HepG2 (cell line): ENCODE data around the gene EIF4E1B. TPM values are rescaled to one million over a fixed set of nuclear protein-coding genes. Genes with fewer than 3 reads are reported as not detected.

Experiments
- ATAC-seq: fragments of 200-7000 bp; cut with Tn5 transposase; 3 replicates; pipeline ENCODE4 v1.9.1; 2020; ENCODE audit warnings: mild to moderate bottlenecking, moderate library complexity
- BruUV-seq: library from RNA; stranded (reverse); fragments of 400-500 nt; replicated peaks from 2 replicates; lab custom pipeline; 2021; lab: Mats Ljungman, UMichigan
- CTCF ChIA-PET: fragments of 300-600 bp; formaldehyde crosslinking; extraction: SDS; loops from one replicate; lab custom pipeline; 2021; ENCODE audit warnings: low total read pairs, inconsistent platforms, low intra/inter-chr PET ratio; lab: Yijun Ruan, JAX
- POLR2A ChIA-PET: fragments of 350-600 bp; sonication (Branson Sonifier 250); formaldehyde crosslinking; loops from one replicate; lab custom pipeline; 2020; ENCODE audit warnings: antibody characterized with exemption, inconsistent platforms; lab: Yijun Ruan, JAX
- DNase-seq: peaks from one replicate; pipeline ENCODE4 v3.0.0-alpha.2; 2015; ENCODE audit warnings: low spot score
- FAIRE-seq: peaks from 3 replicates; lab custom pipeline; 2011; peaks lifted over from hg19 to GRCh38; lab: Jason Lieb, UNC
- H2AFZ ChIP-seq: one replicate; pipeline ENCODE4 v1.6.1; 2011; ENCODE audit warnings: low read length, inconsistent platforms
- H3K27ac ChIP-seq: fragments of 300-600 bp; 3 replicates; pipeline ENCODE4 v1.8.0; 2011; ENCODE audit warnings: mixed run types, mild to moderate bottlenecking, mixed read lengths, low read length, inconsistent platforms; ENCODE audit not compliant: insufficient read depth; ENCODE audit errors: extremely low read length
- H3K27me3 ChIP-seq, 2 experiments: fragments of 200-600 bp in 1 of 2; 2 replicates in 1 of 2; 3 replicates in 1 of 2; pipeline versions ENCODE4 v1.6.0 to v1.8.0; 2011; ENCODE audit warnings: low read length in 2 of 2, mild to moderate bottlenecking in 2 of 2, moderate library complexity in 2 of 2, inconsistent platforms in 1 of 2; ENCODE audit not compliant: insufficient read depth in 2 of 2, control insufficient read depth in 1 of 2
- H3K36me3 ChIP-seq, 2 experiments: fragments of 200-600 bp in 1 of 2; replicated peaks in 1 of 2; 2 replicates in 1 of 2; 3 replicates in 1 of 2; pipeline versions ENCODE4 v1.5.1 to v1.8.0; 2011; ENCODE audit warnings: low read length in 2 of 2, inconsistent platforms in 1 of 2; ENCODE audit not compliant: insufficient read depth in 2 of 2, control insufficient read depth in 1 of 2
- H3K4me1 ChIP-seq: 2 replicates; pipeline ENCODE4 v1.5.1; 2012; ENCODE audit warnings: low read length, inconsistent platforms; ENCODE audit not compliant: insufficient read depth
- H3K4me2 ChIP-seq: 2 replicates; pipeline ENCODE4 v1.6.0; 2011; ENCODE audit warnings: low read depth, low read length, inconsistent platforms
- H3K4me3 ChIP-seq, 3 experiments: fragments of 200-600 bp in 1 of 3; sonication (generic), shearing (Covaris generic) in 1 of 3; replicated peaks in 1 of 3; 2 replicates each; pipeline ENCODE4 v1.5.1; 2011 to 2016; ENCODE audit warnings: low read length in 3 of 3, inconsistent platforms in 2 of 3, low read depth in 2 of 3, mild to moderate bottlenecking in 2 of 3, control low read depth in 1 of 3, mixed read lengths in 1 of 3; ENCODE audit not compliant: insufficient read depth in 1 of 3
- H3K79me2 ChIP-seq: one replicate; pipeline ENCODE4 v1.6.1; 2011; ENCODE audit warnings: low read length, inconsistent platforms; ENCODE audit not compliant: insufficient read depth
- H3K9ac ChIP-seq: 2 replicates; pipeline ENCODE4 v1.6.0; 2011; ENCODE audit warnings: mild to moderate bottlenecking, low read depth, low read length, inconsistent platforms; ENCODE audit not compliant: insufficient read depth
- H3K9me3 ChIP-seq: 2 replicates; pipeline ENCODE4 v1.5.1; 2012; ENCODE audit warnings: mild to moderate bottlenecking, low read length
- H4K20me1 ChIP-seq: 2 replicates; pipeline ENCODE4 v1.6.0; 2011; ENCODE audit warnings: inconsistent platforms, mild to moderate bottlenecking, low read length, moderate library complexity; ENCODE audit not compliant: insufficient read depth
- CBX5 ChIP-seq: sonication (generic); formaldehyde crosslinking; IDR thresholded peaks from 2 replicates; pipeline ENCODE4 v1.4.0; 2020; ENCODE audit warnings: missing genetic modification reagents, borderline replicate concordance
- ESRRA ChIP-seq: sonication (generic); formaldehyde crosslinking; IDR thresholded peaks from 2 replicates; pipeline ENCODE4 v1.5.1; 2020; ENCODE audit warnings: mild to moderate bottlenecking, low read depth, missing genetic modification reagents
- HDAC6 ChIP-seq: fragments of 200-600 bp; sonication (generic); IDR thresholded peaks from 2 replicates; pipeline ENCODE4 v1.7.0; 2017; ENCODE audit warnings: mild to moderate bottlenecking, antibody characterized with exemption, low read length, low read depth
- MIER3 ChIP-seq: IDR thresholded peaks from 2 replicates; pipeline ENCODE4 v1.6.1; 2016; ENCODE audit warnings: missing compliant biosample characterization, borderline replicate concordance
- PLRG1 ChIP-seq: fragments of 450-650 bp; conservative IDR thresholded peaks from 2 replicates; pipeline ENCODE4 v1.6.1; 2016
- ZFP36 ChIP-seq: fragments of 150-350 bp; IDR thresholded peaks from 2 replicates; pipeline ENCODE4 v1.6.1; 2018; ENCODE audit warnings: borderline replicate concordance, low read length, low read depth; ENCODE audit not compliant: partially characterized antibody
- ZNF34 ChIP-seq: sonication (generic); formaldehyde crosslinking; IDR thresholded peaks from 2 replicates; pipeline ENCODE4 v1.4.0; 2020; ENCODE audit warnings: mild to moderate bottlenecking, missing genetic modification reagents, borderline replicate concordance
- WGBS: methylation state at CpG from one replicate; pipeline ENCODE4 v1.1.6; 2017; ENCODE audit warnings: low lambda C conversion rate; 5-methylcytosine and 5-hydroxymethylcytosine counted together
- in situ Hi-C: cut with HindIII; loops from 2 replicates; pipeline ENCODE4 v1.10.0; 2017; ENCODE audit warnings: low pct_unique_long_range_greater_than_20kb; ENCODE audit not compliant: extremely low pct_ligation_motif_present
- intact Hi-C: fragments of 100-400 bp; cut with micrococcal nuclease; formaldehyde crosslinking; loops from one replicate; pipeline ENCODE4 v1.10.0; 2022; ENCODE audit not compliant: unreplicated experiment
- polyA plus RNA-seq, 8 experiments: library from polyadenylated mRNA; depleted of rRNA in 3 of 8; stranded (reverse) in 7 of 8; unstranded in 1 of 8; fragments of >200 nt; fragmentation: Illumina TruSeq in 4 of 8; extraction: Trizol in 4 of 8; gene quantifications; 2 replicates each; pipeline versions ENCODE4 v1.2.1 to v1.2.3, GENCODE V29; 2011 to 2016; ENCODE audit warnings: low read depth in 4 of 8, missing spikeins in 1 of 8, mixed read lengths in 1 of 8; ENCODE audit not compliant: insufficient read depth in 1 of 8
- total RNA-seq, 5 experiments: library from RNA; depleted of rRNA; stranded (reverse); fragments of >200 nt; fragmentation: Illumina TruSeq; extraction: Trizol; gene quantifications; 2 replicates each; pipeline ENCODE4 v1.2.3, GENCODE V29; 2016; ENCODE audit warnings: low read depth in 1 of 5
- TF ChIP-seq, protein P1 (sequence below): sonication (generic); IDR thresholded peaks from 2 replicates; pipeline ENCODE4 v1.6.1; 2016; ENCODE audit warnings: low read depth, borderline replicate concordance
- TF ChIP-seq, protein P2 (sequence below): sonication (generic); formaldehyde crosslinking; IDR thresholded peaks from 2 replicates; pipeline ENCODE4 v1.4.0; 2020; ENCODE audit warnings: mild to moderate bottlenecking, missing genetic modification reagents
- TF ChIP-seq, protein P3 (sequence below): sonication (generic); formaldehyde crosslinking; conservative IDR thresholded peaks from 2 replicates; pipeline ENCODE4 v1.4.0; 2020; ENCODE audit warnings: missing genetic modification reagents
- TF ChIP-seq, protein P4 (sequence below): sonication (generic); formaldehyde crosslinking; IDR thresholded peaks from 2 replicates; pipeline ENCODE4 v1.5.1; 2020; ENCODE audit warnings: mild to moderate bottlenecking, missing genetic modification reagents, borderline replicate concordance
- TF ChIP-seq, protein P5 (sequence below): sonication (generic); formaldehyde crosslinking; IDR thresholded peaks from 2 replicates; pipeline ENCODE4 v1.8.0; 2022; ENCODE audit warnings: missing genetic modification reagents, mild to moderate bottlenecking, moderate library complexity, borderline replicate concordance

EIF4E1B gene
- total and polyA plus RNA-seq, 2 of the 13 experiments (the other 11 are each of a cell fraction or from before 2014, with no cell fraction given) = not detected

DNA sequence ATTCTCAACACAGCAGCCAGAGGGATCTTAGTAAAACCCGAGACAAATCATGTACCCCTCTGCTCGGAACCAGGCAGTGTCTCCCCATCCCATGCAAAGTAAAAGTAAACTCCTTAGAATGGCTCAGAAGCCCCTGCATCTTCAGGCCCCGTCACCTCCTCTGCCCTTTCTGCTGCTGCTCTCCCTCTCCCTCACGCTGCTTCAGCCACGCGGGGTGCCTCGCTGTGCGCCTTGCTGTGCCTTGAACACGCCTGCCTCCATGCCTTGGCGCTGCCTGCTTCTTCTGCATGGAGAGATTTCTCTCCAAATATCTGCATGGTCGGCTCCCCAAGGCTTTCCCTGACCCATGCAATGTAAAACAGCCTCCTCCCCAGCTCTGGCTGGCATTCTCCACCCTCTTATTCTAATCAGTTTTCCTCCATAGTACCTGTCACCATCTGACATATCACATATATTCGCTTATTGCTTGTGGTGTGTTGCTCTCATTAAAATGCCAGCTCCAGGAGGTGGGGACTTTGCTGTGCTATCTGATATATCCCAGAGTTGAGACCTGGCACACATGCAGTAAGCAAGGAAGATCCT, 28.5 kb upstream of the EIF4E1B start:
- no TSS peak for BruUV-seq
- TF ChIP-seq, protein P1, sequence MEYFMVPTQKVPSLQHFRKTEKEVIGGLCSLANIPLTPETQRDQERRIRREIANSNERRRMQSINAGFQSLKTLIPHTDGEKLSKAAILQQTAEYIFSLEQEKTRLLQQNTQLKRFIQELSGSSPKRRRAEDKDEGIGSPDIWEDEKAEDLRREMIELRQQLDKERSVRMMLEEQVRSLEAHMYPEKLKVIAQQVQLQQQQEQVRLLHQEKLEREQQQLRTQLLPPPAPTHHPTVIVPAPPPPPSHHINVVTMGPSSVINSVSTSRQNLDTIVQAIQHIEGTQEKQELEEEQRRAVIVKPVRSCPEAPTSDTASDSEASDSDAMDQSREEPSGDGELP = no peak
- TF ChIP-seq, protein P2, sequence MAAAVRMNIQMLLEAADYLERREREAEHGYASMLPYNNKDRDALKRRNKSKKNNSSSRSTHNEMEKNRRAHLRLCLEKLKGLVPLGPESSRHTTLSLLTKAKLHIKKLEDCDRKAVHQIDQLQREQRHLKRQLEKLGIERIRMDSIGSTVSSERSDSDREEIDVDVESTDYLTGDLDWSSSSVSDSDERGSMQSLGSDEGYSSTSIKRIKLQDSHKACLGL (CRISPR knock-in tag) = no peak
- TF ChIP-seq ESRRA = no peak
- no peak for TF ChIP-seq ZFP36
- no peak for TF ChIP-seq CBX5 (CRISPR knock-in tag)
- no peak for TF ChIP-seq MIER3 (CRISPR knock-in tag)
- TF ChIP-seq, protein P3, sequence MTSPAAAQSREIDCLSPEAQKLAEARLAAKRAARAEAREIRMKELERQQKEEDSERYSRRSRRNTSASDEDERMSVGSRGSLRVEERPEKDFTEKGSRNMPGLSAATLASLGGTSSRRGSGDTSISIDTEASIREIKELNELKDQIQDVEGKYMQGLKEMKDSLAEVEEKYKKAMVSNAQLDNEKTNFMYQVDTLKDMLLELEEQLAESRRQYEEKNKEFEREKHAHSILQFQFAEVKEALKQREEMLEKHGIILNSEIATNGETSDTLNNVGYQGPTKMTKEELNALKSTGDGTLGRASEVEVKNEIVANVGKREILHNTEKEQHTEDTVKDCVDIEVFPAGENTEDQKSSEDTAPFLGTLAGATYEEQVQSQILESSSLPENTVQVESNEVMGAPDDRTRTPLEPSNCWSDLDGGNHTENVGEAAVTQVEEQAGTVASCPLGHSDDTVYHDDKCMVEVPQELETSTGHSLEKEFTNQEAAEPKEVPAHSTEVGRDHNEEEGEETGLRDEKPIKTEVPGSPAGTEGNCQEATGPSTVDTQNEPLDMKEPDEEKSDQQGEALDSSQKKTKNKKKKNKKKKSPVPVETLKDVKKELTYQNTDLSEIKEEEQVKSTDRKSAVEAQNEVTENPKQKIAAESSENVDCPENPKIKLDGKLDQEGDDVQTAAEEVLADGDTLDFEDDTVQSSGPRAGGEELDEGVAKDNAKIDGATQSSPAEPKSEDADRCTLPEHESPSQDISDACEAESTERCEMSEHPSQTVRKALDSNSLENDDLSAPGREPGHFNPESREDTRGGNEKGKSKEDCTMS (CRISPR knock-in tag) = no peak
- TF ChIP-seq, protein P4, sequence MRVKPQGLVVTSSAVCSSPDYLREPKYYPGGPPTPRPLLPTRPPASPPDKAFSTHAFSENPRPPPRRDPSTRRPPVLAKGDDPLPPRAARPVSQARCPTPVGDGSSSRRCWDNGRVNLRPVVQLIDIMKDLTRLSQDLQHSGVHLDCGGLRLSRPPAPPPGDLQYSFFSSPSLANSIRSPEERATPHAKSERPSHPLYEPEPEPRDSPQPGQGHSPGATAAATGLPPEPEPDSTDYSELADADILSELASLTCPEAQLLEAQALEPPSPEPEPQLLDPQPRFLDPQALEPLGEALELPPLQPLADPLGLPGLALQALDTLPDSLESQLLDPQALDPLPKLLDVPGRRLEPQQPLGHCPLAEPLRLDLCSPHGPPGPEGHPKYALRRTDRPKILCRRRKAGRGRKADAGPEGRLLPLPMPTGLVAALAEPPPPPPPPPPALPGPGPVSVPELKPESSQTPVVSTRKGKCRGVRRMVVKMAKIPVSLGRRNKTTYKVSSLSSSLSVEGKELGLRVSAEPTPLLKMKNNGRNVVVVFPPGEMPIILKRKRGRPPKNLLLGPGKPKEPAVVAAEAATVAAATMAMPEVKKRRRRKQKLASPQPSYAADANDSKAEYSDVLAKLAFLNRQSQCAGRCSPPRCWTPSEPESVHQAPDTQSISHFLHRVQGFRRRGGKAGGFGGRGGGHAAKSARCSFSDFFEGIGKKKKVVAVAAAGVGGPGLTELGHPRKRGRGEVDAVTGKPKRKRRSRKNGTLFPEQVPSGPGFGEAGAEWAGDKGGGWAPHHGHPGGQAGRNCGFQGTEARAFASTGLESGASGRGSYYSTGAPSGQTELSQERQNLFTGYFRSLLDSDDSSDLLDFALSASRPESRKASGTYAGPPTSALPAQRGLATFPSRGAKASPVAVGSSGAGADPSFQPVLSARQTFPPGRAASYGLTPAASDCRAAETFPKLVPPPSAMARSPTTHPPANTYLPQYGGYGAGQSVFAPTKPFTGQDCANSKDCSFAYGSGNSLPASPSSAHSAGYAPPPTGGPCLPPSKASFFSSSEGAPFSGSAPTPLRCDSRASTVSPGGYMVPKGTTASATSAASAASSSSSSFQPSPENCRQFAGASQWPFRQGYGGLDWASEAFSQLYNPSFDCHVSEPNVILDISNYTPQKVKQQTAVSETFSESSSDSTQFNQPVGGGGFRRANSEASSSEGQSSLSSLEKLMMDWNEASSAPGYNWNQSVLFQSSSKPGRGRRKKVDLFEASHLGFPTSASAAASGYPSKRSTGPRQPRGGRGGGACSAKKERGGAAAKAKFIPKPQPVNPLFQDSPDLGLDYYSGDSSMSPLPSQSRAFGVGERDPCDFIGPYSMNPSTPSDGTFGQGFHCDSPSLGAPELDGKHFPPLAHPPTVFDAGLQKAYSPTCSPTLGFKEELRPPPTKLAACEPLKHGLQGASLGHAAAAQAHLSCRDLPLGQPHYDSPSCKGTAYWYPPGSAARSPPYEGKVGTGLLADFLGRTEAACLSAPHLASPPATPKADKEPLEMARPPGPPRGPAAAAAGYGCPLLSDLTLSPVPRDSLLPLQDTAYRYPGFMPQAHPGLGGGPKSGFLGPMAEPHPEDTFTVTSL = no peak
- no peak for TF ChIP-seq ZNF34 (CRISPR knock-in tag)
- TF ChIP-seq HDAC6 = no peak
- no peak for TF ChIP-seq PLRG1
- TF ChIP-seq, protein P5, sequence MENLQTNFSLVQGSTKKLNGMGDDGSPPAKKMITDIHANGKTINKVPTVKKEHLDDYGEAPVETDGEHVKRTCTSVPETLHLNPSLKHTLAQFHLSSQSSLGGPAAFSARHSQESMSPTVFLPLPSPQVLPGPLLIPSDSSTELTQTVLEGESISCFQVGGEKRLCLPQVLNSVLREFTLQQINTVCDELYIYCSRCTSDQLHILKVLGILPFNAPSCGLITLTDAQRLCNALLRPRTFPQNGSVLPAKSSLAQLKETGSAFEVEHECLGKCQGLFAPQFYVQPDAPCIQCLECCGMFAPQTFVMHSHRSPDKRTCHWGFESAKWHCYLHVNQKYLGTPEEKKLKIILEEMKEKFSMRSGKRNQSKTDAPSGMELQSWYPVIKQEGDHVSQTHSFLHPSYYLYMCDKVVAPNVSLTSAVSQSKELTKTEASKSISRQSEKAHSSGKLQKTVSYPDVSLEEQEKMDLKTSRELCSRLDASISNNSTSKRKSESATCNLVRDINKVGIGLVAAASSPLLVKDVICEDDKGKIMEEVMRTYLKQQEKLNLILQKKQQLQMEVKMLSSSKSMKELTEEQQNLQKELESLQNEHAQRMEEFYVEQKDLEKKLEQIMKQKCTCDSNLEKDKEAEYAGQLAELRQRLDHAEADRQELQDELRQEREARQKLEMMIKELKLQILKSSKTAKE (CRISPR knock-in tag) = no peak

More for the DNA sequence above, 28.5 kb upstream of the EIF4E1B start:
- whole genome bisulfite sequencing = 75% methylated on average over 12 of the region's 12 CpGs
- H3K79me2 ChIP-seq = no peaks in the 10 kb centered on the region
- peaks cover 18% of the 10 kb centered on the region for H3K4me1 ChIP-seq
- H3K36me3 ChIP-seq = no peaks in the 10 kb centered on the region
- FAIRE-seq (no peak), ATAC-seq (no peak), DNase-seq (no peak)
- no peaks in the 10 kb centered on the region for H3K9me3 ChIP-seq
- no peaks in the 10 kb centered on the region for H3K27me3 ChIP-seq
- no peak overlapping the region for H3K4me2 ChIP-seq
- H3K9ac ChIP-seq = no peak overlapping the region
- no peak overlapping the region for H3K27ac ChIP-seq
- POLR2A ChIA-PET = no interaction called here
- CTCF ChIA-PET = no interaction called here
- in situ Hi-C loops = no loop called here
- 0 out of 2 replicates have a peak, but pooled peaks cover 4% of the 10 kb centered on the region for H4K20me1 ChIP-seq
- H3K4me3 ChIP-seq = no peak overlapping the region
- intact Hi-C loops = no loop called here
- H2AFZ ChIP-seq = no peak overlapping the region
